ENCODE data around the gene RMP24.

GRCh38 chr18:35923939-35924684, 48.4 kb upstream of the RMP24 start:
- TF ChIP-seq CTCF (IDR thresholded peaks at IDR 0.05) (no peak), POLR2A (IDR thresholded peaks at IDR 0.05) (no peak)
